DND-41 (cell line): ENCODE measurements around the gene PARD6G.
"Not testable (repeated sequence)": the region's sequence is repeated elsewhere in the genome, so short reads cannot be mapped to it uniquely, and the experiment has no call there.

Experiments
- ATAC-seq: fragments of 200-7000 bp; cut with Tn5 transposase; 3 replicates; pipeline ENCODE4 v1.9.1; 2021; ENCODE audit warnings: low read depth; ENCODE audit not compliant: insufficient read depth
- DNase-seq: peaks from one replicate; pipeline ENCODE4 v3.0.0-alpha.2; 2020
- H2AFZ ChIP-seq: 2 replicates; pipeline ENCODE4 v1.6.0; 2012; ENCODE audit warnings: low read depth, low read length
- H3K27ac ChIP-seq: 2 replicates; pipeline ENCODE4 v1.5.1; 2012; ENCODE audit warnings: low read length, inconsistent platforms
- H3K27me3 ChIP-seq: fragments of 200-600 bp; sonication (generic); 2 replicates; pipeline ENCODE4 v1.6.0; 2012; ENCODE audit warnings: low read length, mild to moderate bottlenecking, inconsistent platforms; ENCODE audit not compliant: insufficient read depth, poor library complexity
- H3K36me3 ChIP-seq: 2 replicates; pipeline ENCODE4 v1.5.1; 2012; ENCODE audit warnings: low read length, inconsistent platforms; ENCODE audit not compliant: insufficient read depth
- H3K4me1 ChIP-seq: 2 replicates; pipeline ENCODE4 v1.5.1; 2012; ENCODE audit warnings: mild to moderate bottlenecking, low read length; ENCODE audit not compliant: insufficient read depth
- H3K4me2 ChIP-seq: 2 replicates; pipeline ENCODE4 v1.6.0; 2012; ENCODE audit warnings: mild to moderate bottlenecking, moderate library complexity, low read length, inconsistent platforms; ENCODE audit not compliant: insufficient read depth
- H3K4me3 ChIP-seq, 2 experiments: fragments of 200-600 bp in 1 of 2; shearing (Covaris generic) in 1 of 2; 2 replicates each; pipeline ENCODE4 v1.5.1; 2012 to 2016; ENCODE audit warnings: inconsistent platforms in 2 of 2, low read length in 2 of 2, mild to moderate bottlenecking in 2 of 2, low read depth in 1 of 2, moderate library complexity in 1 of 2
- H3K79me2 ChIP-seq: 2 replicates; pipeline ENCODE4 v1.6.0; 2012; ENCODE audit warnings: low read length, inconsistent platforms; ENCODE audit not compliant: insufficient read depth
- H3K9ac ChIP-seq: 2 replicates; pipeline ENCODE4 v1.6.0; 2012; ENCODE audit warnings: low read depth, mild to moderate bottlenecking, inconsistent platforms, low read length, moderate library complexity
- H3K9me3 ChIP-seq: 2 replicates; pipeline ENCODE4 v1.5.1; 2012; ENCODE audit warnings: low read length, moderate library complexity, mild to moderate bottlenecking, inconsistent platforms; ENCODE audit not compliant: insufficient read depth, severe bottlenecking
- H4K20me1 ChIP-seq: 2 replicates; pipeline ENCODE4 v1.6.0; 2012; ENCODE audit warnings: low read length; ENCODE audit not compliant: insufficient read depth
- EZH2 ChIP-seq: IDR thresholded peaks from 3 replicates; pipeline ENCODE4 v1.6.1; 2012; ENCODE audit warnings: borderline replicate concordance, low read depth, mild to moderate bottlenecking, moderate library complexity, low read length, inconsistent platforms; ENCODE audit not compliant: severe bottlenecking
- TF ChIP-seq, protein P1 (sequence below): IDR thresholded peaks from 2 replicates; pipeline ENCODE4 v1.5.1; 2012; ENCODE audit warnings: borderline replicate concordance, low read length, moderate library complexity, mild to moderate bottlenecking; ENCODE audit not compliant: poor library complexity, severe bottlenecking; ENCODE audit errors: extremely low read depth

Gene PARD6G, protein sequence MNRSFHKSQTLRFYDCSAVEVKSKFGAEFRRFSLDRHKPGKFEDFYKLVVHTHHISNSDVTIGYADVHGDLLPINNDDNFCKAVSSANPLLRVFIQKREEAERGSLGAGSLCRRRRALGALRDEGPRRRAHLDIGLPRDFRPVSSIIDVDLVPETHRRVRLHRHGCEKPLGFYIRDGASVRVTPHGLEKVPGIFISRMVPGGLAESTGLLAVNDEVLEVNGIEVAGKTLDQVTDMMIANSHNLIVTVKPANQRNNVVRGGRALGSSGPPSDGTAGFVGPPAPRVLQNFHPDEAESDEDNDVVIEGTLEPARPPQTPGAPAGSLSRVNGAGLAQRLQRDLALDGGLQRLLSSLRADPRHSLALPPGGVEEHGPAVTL

DNA sequence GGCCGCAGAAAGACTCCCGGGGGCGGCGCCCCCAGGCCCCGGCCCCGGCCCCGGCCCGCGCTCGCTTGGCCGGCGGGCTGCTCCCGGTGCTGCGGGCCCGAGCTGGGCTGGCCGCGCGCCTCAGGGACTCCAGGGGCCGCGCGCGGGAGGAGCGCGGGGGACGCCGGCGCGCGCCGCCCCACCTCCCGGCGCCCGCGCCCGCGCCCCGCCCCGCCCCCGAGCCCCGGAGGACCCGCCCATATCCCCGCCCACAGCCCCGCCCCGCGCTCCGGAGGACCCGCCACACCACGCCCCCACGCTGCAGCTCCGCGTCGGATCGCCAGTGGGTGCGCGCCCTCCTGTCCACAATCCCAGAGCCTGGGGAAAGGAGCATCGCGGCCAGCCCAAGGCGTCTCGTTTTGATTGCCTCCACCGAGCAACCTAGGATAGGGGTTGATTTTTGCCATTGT is at the start of gene PARD6G:
Gene PARD6G (minus strand): TSS at position 122 of the 449 bp plus-strand sequence. CDS start 166 bp downstream, outside the sequence.
- no peaks in the 10 kb centered on the region for H3K27me3 ChIP-seq
- TF ChIP-seq, protein P1, sequence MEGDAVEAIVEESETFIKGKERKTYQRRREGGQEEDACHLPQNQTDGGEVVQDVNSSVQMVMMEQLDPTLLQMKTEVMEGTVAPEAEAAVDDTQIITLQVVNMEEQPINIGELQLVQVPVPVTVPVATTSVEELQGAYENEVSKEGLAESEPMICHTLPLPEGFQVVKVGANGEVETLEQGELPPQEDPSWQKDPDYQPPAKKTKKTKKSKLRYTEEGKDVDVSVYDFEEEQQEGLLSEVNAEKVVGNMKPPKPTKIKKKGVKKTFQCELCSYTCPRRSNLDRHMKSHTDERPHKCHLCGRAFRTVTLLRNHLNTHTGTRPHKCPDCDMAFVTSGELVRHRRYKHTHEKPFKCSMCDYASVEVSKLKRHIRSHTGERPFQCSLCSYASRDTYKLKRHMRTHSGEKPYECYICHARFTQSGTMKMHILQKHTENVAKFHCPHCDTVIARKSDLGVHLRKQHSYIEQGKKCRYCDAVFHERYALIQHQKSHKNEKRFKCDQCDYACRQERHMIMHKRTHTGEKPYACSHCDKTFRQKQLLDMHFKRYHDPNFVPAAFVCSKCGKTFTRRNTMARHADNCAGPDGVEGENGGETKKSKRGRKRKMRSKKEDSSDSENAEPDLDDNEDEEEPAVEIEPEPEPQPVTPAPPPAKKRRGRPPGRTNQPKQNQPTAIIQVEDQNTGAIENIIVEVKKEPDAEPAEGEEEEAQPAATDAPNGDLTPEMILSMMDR: no peak
- no peak for TF ChIP-seq EZH2
- H3K36me3 ChIP-seq: no peaks in the 10 kb centered on the region
- peaks cover under 1% of the 10 kb centered on the region; the same call in 1 of the 2 replicates for H4K20me1 ChIP-seq
- peak within 1 kb of the TSS; percentile 36 to 60; a peak in 3 of 4 replicates for H3K4me3 ChIP-seq
- H3K4me2 ChIP-seq: peak within 1 kb of the TSS; percentile 78
- peak; percentile 63 for DNase-seq
- peak; percentile 74 for ATAC-seq
- H3K79me2 ChIP-seq: no peaks in the 10 kb centered on the region
- H2AFZ ChIP-seq: peak within 1 kb of the TSS; percentile 64
- no peaks in the 10 kb centered on the region for H3K9me3 ChIP-seq
- no peak within 1 kb of the TSS for H3K27ac ChIP-seq
- peaks cover 5% of the 10 kb centered on the region; the same call in 1 of the 2 replicates for H3K4me1 ChIP-seq
- H3K9ac ChIP-seq: peak within 1 kb of the TSS; percentile 64

DNA sequence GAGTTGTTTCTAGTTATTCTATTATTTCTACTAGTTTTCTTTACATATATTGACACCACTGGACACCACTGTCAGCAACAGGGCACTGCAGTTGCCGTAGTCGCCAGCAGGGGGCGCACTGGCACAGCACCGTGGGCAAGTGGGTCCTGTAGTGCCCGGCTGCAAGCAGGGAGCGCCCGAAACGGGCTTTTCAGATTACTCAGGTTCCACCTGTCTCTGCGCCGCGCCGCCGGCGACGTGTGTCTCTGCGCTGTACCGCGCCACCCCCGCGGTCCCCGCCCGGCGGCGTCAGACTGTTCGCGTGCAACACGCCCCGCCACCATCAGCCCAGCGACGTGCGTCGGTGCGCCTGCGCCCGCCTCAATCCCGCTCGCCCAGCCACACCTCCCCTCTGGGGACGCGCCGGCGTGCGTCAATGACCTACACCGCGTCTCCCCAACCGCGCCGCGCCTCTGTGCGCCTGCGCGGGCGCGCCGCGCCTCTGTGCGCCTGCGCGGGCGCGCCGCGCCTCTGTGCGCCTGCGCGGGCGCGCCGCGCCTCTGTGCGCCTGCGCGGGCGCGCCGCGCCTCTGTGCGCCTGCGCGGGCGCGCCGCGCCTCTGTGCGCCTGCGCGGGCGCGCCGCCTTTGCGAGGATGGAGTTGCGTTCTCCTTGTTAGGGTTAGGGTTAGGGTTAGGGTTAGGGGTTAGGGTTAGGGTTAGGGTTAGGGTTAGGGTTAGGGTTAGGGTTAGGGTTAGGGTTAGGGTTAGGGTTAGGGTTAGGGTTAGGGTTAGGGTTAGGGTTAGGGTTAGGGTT is 15.1 kb upstream of the PARD6G start:
- not testable (repeated sequence) for H2AFZ ChIP-seq, H3K9ac ChIP-seq, H3K79me2 ChIP-seq, H3K4me1 ChIP-seq, ATAC-seq, H4K20me1 ChIP-seq, H3K4me3 ChIP-seq, H3K27ac ChIP-seq, H3K9me3 ChIP-seq, H3K4me2 ChIP-seq, H3K27me3 ChIP-seq, H3K36me3 ChIP-seq
- peak; percentile 29 for DNase-seq
- TF ChIP-seq, protein P1: peak; percentile 66

DNA sequence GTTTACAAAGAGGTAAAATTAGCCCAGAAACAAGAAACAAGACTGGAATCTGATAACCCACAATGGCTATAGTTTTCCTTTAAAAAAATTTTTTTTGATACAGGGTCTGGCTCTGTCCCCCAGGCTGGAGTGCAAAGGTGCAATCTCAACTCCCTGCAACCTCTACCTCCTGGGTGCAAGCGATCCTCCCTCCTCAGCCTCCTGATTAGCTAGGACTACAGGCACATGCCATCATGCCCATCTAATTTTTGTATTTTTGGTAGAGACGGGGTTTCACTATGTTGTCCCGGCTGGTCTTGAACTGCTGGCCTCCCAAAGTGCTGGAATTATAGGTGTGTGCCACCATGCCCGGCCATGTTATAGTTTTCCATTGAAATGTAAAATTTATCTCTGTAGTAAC is 12.3 kb upstream of the PARD6G start:
- H3K4me3 ChIP-seq: no peak overlapping the region
- TF ChIP-seq, protein P1: no peak
- no peak for TF ChIP-seq EZH2
- ATAC-seq (no peak), DNase-seq (no peak)
- H3K9me3 ChIP-seq: no peaks in the 10 kb centered on the region
- no peaks in the 10 kb centered on the region for H3K4me1 ChIP-seq
- H4K20me1 ChIP-seq: no peaks in the 10 kb centered on the region
- H3K36me3 ChIP-seq: no peaks in the 10 kb centered on the region
- no peaks in the 10 kb centered on the region for H3K27me3 ChIP-seq
- no peak overlapping the region for H3K4me2 ChIP-seq
- H3K79me2 ChIP-seq: no peaks in the 10 kb centered on the region
- H2AFZ ChIP-seq: no peak overlapping the region
- H3K27ac ChIP-seq: no peak overlapping the region
- no peak overlapping the region for H3K9ac ChIP-seq
